Measurements from ENCODE around the gene RUNX3.

Gene RUNX3

GRCh38 chr1:24964811-24965570, 34.9 kb upstream of the RUNX3 start:
- DNase-seq: no peak
- Histone ChIP-seq H3K27me3 (ENCODE audit: insufficient read depth, low read depth, severe bottlenecking) (no peaks in the 10 kb centered on the region), H3K4me3 (ENCODE audit: low read depth, low read length) (no peak overlapping the region), H3K9me3 (ENCODE audit: severe bottlenecking) (no peaks in the 10 kb centered on the region), H3K27ac (no peak overlapping the region), H3K36me3 (no peaks in the 10 kb centered on the region)
- TF ChIP-seq CTCF (IDR thresholded peaks at IDR 0.05; ENCODE audit: low read depth, low read length): no peak

- Histone ChIP-seq H3K36me3 (no peaks in the 10 kb centered on the region), H3K27me3 (ENCODE audit: insufficient read depth, low read depth, severe bottlenecking) (no peaks in the 10 kb centered on the region), H3K27ac (no peak overlapping the region), H3K4me3 (ENCODE audit: low read depth, low read length) (no peak overlapping the region), H3K9me3 (ENCODE audit: severe bottlenecking) (no peaks in the 10 kb centered on the region)
- no peak for DNase-seq
- no peak for TF ChIP-seq CTCF (IDR thresholded peaks at IDR 0.05; ENCODE audit: low read depth, low read length)
Observed at GRCh38 chr1:24963943-24964693, 34.0 kb upstream of the RUNX3 start.

GRCh38 chr1:24963099-24963872, 33.2 kb upstream of the RUNX3 start:
- peak overlapping the region; percentile 57 for H3K27ac ChIP-seq
- no peak overlapping the region for H3K4me3 ChIP-seq (ENCODE audit: low read depth, low read length)

GRCh38 chr1:24961961-24962861, 32.1 kb upstream of the RUNX3 start:
- no peaks in the 10 kb centered on the region for H3K36me3 ChIP-seq
- peak; percentile 63 for TF ChIP-seq CTCF (IDR thresholded peaks at IDR 0.05; ENCODE audit: low read depth, low read length)
- H3K27me3 ChIP-seq (ENCODE audit: insufficient read depth, low read depth, severe bottlenecking): no peaks in the 10 kb centered on the region
- no peak overlapping the region for H3K4me3 ChIP-seq (ENCODE audit: low read depth, low read length)
- peak overlapping the region; percentile 57 for H3K27ac ChIP-seq
- no peaks in the 10 kb centered on the region for H3K9me3 ChIP-seq (ENCODE audit: severe bottlenecking)
- peak; percentile 62 for DNase-seq

More at GRCh38 chr1:24963099-24963872, 33.2 kb upstream of the RUNX3 start:
- no peaks in the 10 kb centered on the region for H3K36me3 ChIP-seq
- no peaks in the 10 kb centered on the region for H3K9me3 ChIP-seq (ENCODE audit: severe bottlenecking)
- H3K27me3 ChIP-seq (ENCODE audit: insufficient read depth, low read depth, severe bottlenecking): no peaks in the 10 kb centered on the region
- peak; percentile 18; the same call in 1 of the 2 replicates for TF ChIP-seq CTCF (IDR thresholded peaks at IDR 0.05; ENCODE audit: low read depth, low read length)
- peak; percentile 80 for DNase-seq

- Histone ChIP-seq H3K27ac (no peak overlapping the region), H3K9me3 (ENCODE audit: severe bottlenecking) (no peaks in the 10 kb centered on the region), H3K27me3 (ENCODE audit: insufficient read depth, low read depth, severe bottlenecking) (no peaks in the 10 kb centered on the region), H3K36me3 (no peaks in the 10 kb centered on the region), H3K4me3 (ENCODE audit: low read depth, low read length) (no peak overlapping the region)
- no peak for TF ChIP-seq CTCF (IDR thresholded peaks at IDR 0.05; ENCODE audit: low read depth, low read length)
- DNase-seq: no peak
Observed at GRCh38 chr1:24961334-24961733, 31.3 kb upstream of the RUNX3 start.

Measured in WERI-Rb-1 (cell line).